Measurements from ENCODE around the gene PHYH.

- TF ChIP-seq, protein P1, sequence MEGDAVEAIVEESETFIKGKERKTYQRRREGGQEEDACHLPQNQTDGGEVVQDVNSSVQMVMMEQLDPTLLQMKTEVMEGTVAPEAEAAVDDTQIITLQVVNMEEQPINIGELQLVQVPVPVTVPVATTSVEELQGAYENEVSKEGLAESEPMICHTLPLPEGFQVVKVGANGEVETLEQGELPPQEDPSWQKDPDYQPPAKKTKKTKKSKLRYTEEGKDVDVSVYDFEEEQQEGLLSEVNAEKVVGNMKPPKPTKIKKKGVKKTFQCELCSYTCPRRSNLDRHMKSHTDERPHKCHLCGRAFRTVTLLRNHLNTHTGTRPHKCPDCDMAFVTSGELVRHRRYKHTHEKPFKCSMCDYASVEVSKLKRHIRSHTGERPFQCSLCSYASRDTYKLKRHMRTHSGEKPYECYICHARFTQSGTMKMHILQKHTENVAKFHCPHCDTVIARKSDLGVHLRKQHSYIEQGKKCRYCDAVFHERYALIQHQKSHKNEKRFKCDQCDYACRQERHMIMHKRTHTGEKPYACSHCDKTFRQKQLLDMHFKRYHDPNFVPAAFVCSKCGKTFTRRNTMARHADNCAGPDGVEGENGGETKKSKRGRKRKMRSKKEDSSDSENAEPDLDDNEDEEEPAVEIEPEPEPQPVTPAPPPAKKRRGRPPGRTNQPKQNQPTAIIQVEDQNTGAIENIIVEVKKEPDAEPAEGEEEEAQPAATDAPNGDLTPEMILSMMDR (IDR thresholded peaks at IDR 0.05): no peak
- TF ChIP-seq POLR2AphosphoS5 (IDR thresholded peaks at IDR 0.05) (no peak), POLR2A (IDR thresholded peaks at IDR 0.05) (no peak)
Measured at GRCh38 chr10:13263591-13263990, 36.3 kb downstream of the PHYH start.
